Measurements from ENCODE around the gene RBMS1. TPM values are rescaled to one million over a fixed set of nuclear protein-coding genes. Genes with fewer than 3 reads are reported as not detected.

Gene RBMS1
- total and polyA plus RNA-seq, 2 of the 13 experiments (the other 11 are each of a cell fraction or from before 2014, with no cell fraction given): 55.5 to 110 TPM

DNA sequence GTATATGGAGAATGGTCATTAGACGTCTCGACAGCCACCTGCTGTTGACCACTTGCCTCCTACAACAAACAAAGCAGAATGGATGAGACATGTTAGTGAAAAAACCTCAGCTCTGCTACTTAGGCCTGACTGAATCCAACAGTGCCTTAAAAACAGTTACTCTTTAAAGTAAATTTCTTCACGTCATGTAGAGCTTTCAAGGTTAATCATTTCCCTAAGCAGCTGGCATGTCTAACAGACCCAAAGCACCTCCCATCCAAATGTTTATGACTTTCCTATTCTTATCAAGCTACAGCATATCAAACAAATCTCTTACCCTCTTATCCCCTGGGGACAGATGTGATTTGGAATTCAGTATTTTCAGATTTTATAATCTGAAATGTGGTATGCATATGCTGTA lies 218.0 kb downstream of the RBMS1 start (continued):
- TF ChIP-seq, protein P1, sequence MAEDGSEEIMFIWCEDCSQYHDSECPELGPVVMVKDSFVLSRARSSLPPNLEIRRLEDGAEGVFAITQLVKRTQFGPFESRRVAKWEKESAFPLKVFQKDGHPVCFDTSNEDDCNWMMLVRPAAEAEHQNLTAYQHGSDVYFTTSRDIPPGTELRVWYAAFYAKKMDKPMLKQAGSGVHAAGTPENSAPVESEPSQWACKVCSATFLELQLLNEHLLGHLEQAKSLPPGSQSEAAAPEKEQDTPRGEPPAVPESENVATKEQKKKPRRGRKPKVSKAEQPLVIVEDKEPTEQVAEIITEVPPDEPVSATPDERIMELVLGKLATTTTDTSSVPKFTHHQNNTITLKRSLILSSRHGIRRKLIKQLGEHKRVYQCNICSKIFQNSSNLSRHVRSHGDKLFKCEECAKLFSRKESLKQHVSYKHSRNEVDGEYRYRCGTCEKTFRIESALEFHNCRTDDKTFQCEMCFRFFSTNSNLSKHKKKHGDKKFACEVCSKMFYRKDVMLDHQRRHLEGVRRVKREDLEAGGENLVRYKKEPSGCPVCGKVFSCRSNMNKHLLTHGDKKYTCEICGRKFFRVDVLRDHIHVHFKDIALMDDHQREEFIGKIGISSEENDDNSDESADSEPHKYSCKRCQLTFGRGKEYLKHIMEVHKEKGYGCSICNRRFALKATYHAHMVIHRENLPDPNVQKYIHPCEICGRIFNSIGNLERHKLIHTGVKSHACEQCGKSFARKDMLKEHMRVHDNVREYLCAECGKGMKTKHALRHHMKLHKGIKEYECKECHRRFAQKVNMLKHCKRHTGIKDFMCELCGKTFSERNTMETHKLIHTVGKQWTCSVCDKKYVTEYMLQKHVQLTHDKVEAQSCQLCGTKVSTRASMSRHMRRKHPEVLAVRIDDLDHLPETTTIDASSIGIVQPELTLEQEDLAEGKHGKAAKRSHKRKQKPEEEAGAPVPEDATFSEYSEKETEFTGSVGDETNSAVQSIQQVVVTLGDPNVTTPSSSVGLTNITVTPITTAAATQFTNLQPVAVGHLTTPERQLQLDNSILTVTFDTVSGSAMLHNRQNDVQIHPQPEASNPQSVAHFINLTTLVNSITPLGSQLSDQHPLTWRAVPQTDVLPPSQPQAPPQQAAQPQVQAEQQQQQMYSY (CRISPR knock-in tag; IDR thresholded peaks at IDR 0.05): no peak
- TF ChIP-seq IRX3 (CRISPR knock-in tag; IDR thresholded peaks at IDR 0.05; ENCODE audit: borderline replicate concordance, low read depth): no peak

DNA sequence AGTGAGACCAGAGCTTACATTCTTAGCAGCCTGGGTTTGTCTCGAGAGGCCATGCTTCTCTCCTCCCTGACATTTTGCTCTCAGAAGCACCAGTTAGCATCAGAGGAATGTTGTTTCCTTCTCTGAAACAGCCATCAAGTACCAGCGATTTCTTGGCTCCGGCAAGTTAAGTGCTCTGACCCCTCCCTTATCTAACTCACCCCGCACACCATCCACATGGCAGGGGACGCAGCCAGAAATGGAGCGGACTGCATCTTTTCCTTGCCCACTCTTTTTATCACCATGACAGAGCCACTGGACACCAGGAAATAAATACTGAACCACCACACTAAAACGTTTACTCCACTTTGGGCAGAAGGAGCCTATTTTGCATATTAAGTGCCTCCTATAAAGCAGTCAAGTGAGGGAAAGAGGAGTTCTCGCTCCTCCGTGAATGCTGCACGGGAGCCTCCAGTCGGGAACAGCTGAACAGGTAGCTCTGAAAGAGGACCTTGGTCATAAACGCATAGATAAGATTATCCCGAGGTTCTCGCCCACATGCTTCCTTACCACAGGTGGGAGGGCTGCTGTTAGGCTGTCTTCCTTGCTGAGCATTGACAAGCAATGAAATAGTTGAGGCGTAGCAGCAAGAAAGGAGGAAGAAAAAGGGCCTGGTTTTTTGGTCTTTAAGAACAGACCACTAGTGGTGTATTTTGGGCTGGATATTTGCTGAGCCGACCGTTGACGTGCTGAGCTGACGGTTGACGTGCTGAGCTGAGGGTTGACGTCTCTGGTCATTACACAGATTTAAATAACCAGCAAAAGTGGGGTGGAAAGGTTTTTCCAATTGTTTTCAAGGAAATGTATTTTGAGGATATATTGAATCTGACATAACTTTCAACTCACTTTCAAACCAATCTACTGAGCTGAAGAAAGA lies 222.2 kb downstream of the RBMS1 start:
- no TSS peak for BruUV-seq (replicated peaks)
- no peak overlapping the region for H2AFZ ChIP-seq (ENCODE audit: low read length)
- intact Hi-C loops (cut with micrococcal nuclease; ENCODE audit: unreplicated experiment) (no loop called here), in situ Hi-C loops (cut with HindIII; ENCODE audit: extremely low pct_ligation_motif_present, low pct_unique_long_range_greater_than_20kb) (loop anchor here (25.0 kb wide), 1 partner anchor 691 kb away; no protein-coding TSS in a partner anchor)
- no peaks in the 10 kb centered on the region for H3K9me3 ChIP-seq (ENCODE audit: low read length)
- H3K79me2 ChIP-seq (ENCODE audit: insufficient read depth, low read length): no peaks in the 10 kb centered on the region
- ATAC-seq (no peak), FAIRE-seq (no peak), DNase-seq (ENCODE audit: low spot score) (no peak)
- H3K27me3 ChIP-seq (ENCODE audit: control insufficient read depth in 1 of 2, insufficient read depth in 2 of 2, low read length in 2 of 2): no peaks in the 10 kb centered on the region; a peak in 1 of 5 replicates
- CTCF ChIA-PET (ENCODE audit: low intra/inter-chr PET ratio, low total read pairs): no interaction called here
- peaks cover 8 to 26% of the 10 kb centered on the region in 2 experiments; a peak in 4 of 5 replicates for H3K36me3 ChIP-seq (replicated peaks in 1 of 2; ENCODE audit: control insufficient read depth in 1 of 2, insufficient read depth in 2 of 2, low read length in 2 of 2)
- POLR2A ChIA-PET: interaction anchor here (0.8 kb wide), 1 partner anchor 49 kb away, joined by 3 read pairs; no protein-coding TSS in a partner anchor
- H3K27ac ChIP-seq (ENCODE audit: extremely low read length, insufficient read depth, low read length): no peak overlapping the region
- TF ChIP-seq ZNF788 (CRISPR knock-in tag; IDR thresholded peaks at IDR 0.05; ENCODE audit: borderline replicate concordance) (no peak), RBM22 (optimal IDR thresholded peaks at IDR 0.05; ENCODE audit: low read length) (peak; percentile 55)
- no peak overlapping the region for H3K4me3 ChIP-seq (replicated peaks in 1 of 3; ENCODE audit: insufficient read depth in 1 of 3, low read depth in 2 of 3, low read length in 3 of 3)
- peaks cover 17% of the 10 kb centered on the region for H3K4me1 ChIP-seq (ENCODE audit: insufficient read depth, low read length)
- H4K20me1 ChIP-seq (ENCODE audit: insufficient read depth, low read length): no peaks in the 10 kb centered on the region
- no peak overlapping the region for H3K4me2 ChIP-seq (ENCODE audit: low read depth, low read length)
- WGBS (ENCODE audit: low lambda C conversion rate): 96% methylated on average over 21 of the region's 21 CpGs
- H3K9ac ChIP-seq (ENCODE audit: insufficient read depth, low read depth, low read length): no peak overlapping the region

Measured in HepG2 (cell line).